ENCODE measurements around the gene SCGB1C1.

SCGB1C1 gene

DNA sequence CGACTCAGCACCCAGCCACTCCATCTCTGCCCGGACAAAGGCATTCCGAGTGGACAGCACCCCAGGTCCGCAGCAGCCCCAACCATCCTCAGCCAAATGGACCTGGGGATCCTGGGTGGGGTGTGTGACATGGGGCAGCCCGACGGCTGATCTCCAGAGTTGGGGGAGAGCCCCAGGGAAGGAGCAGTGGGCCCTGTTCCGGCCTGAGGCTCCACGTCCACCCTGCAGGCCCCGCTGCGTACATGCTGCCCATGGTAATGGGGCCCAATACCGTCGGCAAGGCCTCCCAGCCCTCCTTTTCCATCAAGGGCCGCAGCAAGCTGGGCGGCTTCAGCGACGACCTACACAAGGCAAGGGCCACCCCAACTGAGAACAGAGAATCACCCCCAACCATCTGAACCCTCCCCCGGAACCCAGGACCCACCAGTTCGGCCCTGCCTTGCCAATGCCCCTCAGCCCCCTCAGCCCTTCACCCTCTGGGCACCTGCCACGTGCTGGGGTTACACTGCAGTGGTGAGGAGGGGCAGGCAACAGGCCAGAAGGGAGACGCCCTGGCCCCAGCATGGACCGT lies 5.4 kb downstream of the SCGB1C1 start:
- peaks cover 5% of the 10 kb centered on the region for H3K36me3 ChIP-seq (ENCODE audit: insufficient read depth, low read length)
- H3K27me3 ChIP-seq (ENCODE audit: insufficient read depth, low read length) = no peaks in the 10 kb centered on the region
- TF ChIP-seq, protein P1, sequence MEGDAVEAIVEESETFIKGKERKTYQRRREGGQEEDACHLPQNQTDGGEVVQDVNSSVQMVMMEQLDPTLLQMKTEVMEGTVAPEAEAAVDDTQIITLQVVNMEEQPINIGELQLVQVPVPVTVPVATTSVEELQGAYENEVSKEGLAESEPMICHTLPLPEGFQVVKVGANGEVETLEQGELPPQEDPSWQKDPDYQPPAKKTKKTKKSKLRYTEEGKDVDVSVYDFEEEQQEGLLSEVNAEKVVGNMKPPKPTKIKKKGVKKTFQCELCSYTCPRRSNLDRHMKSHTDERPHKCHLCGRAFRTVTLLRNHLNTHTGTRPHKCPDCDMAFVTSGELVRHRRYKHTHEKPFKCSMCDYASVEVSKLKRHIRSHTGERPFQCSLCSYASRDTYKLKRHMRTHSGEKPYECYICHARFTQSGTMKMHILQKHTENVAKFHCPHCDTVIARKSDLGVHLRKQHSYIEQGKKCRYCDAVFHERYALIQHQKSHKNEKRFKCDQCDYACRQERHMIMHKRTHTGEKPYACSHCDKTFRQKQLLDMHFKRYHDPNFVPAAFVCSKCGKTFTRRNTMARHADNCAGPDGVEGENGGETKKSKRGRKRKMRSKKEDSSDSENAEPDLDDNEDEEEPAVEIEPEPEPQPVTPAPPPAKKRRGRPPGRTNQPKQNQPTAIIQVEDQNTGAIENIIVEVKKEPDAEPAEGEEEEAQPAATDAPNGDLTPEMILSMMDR (IDR thresholded peaks at IDR 0.05; ENCODE audit: low read length) = no peak
- TF ChIP-seq EZH2 (IDR thresholded peaks at IDR 0.05; ENCODE audit: borderline replicate concordance, low read length) = no peak
- no peaks in the 10 kb centered on the region for H3F3A ChIP-seq (ENCODE audit: insufficient read depth, low read length)
- no peaks in the 10 kb centered on the region for H3K9me2 ChIP-seq (ENCODE audit: low read depth, low read length)
- no peak overlapping the region for H3K4me2 ChIP-seq (ENCODE audit: low read length)
- no peak overlapping the region for H3K27ac ChIP-seq (ENCODE audit: low read depth, low read length, poor library complexity, severe bottlenecking)
- no peaks in the 10 kb centered on the region for H3K79me2 ChIP-seq (ENCODE audit: insufficient read depth, low read length)
- no peak overlapping the region for H3K9ac ChIP-seq (ENCODE audit: low read length)
- no peaks in the 10 kb centered on the region for H4K20me1 ChIP-seq (ENCODE audit: insufficient read depth, low read length)
- no peaks in the 10 kb centered on the region for H3K4me1 ChIP-seq (ENCODE audit: insufficient read depth, low read length, severe bottlenecking)
- no peak overlapping the region for H2AFZ ChIP-seq (ENCODE audit: low read length)
- H3K4me3 ChIP-seq (ENCODE audit: low read depth, low read length, poor library complexity, severe bottlenecking) = no peak overlapping the region
- no peaks in the 10 kb centered on the region for H3K9me3 ChIP-seq (ENCODE audit: low read length)

DNA sequence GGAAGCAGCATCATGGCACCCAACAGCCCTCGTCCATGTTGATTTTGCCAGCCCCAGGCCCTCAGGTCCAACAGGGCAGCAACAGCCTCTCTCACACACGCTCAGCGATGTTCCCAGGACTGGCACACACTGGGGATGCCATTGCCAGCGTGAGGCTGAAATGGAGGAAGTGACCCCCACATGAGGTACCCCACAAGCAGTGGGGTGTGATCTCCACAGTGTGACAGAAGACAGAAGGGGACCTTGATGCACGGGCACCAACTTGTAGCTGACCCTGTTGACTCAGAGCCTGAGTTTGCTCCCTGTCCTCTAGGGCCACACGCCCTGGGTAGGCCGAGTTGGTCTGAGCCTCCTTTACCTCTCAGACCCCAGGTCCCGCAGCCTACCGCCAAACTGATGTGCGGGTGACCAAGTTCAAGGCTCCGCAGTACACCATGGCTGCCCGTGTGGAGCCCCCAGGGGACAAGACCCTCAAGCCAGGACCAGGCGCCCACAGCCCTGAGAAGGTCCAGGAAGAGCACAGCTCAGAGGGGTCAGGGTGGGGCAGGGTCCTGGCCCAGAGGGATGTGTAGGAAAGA lies 6.2 kb downstream of the SCGB1C1 start:
- Histone ChIP-seq H3F3A (ENCODE audit: insufficient read depth, low read length) (no peaks in the 10 kb centered on the region), H3K4me3 (ENCODE audit: low read depth, low read length, poor library complexity, severe bottlenecking) (no peak overlapping the region), H3K9me2 (ENCODE audit: low read depth, low read length) (no peaks in the 10 kb centered on the region), H3K9ac (ENCODE audit: low read length) (no peak overlapping the region), H3K36me3 (ENCODE audit: insufficient read depth, low read length) (peaks cover 12% of the 10 kb centered on the region), H3K4me1 (ENCODE audit: insufficient read depth, low read length, severe bottlenecking) (no peaks in the 10 kb centered on the region), H3K9me3 (ENCODE audit: low read length) (no peaks in the 10 kb centered on the region), H3K27ac (ENCODE audit: low read depth, low read length, poor library complexity, severe bottlenecking) (no peak overlapping the region), H4K20me1 (ENCODE audit: insufficient read depth, low read length) (no peaks in the 10 kb centered on the region), H3K79me2 (ENCODE audit: insufficient read depth, low read length) (no peaks in the 10 kb centered on the region), H2AFZ (ENCODE audit: low read length) (no peak overlapping the region), H3K4me2 (ENCODE audit: low read length) (no peak overlapping the region), H3K27me3 (ENCODE audit: insufficient read depth, low read length) (no peaks in the 10 kb centered on the region)
- TF ChIP-seq EZH2 (IDR thresholded peaks at IDR 0.05; ENCODE audit: borderline replicate concordance, low read length) = no peak
- TF ChIP-seq, protein P1 (IDR thresholded peaks at IDR 0.05; ENCODE audit: low read length) = no peak

DNA sequence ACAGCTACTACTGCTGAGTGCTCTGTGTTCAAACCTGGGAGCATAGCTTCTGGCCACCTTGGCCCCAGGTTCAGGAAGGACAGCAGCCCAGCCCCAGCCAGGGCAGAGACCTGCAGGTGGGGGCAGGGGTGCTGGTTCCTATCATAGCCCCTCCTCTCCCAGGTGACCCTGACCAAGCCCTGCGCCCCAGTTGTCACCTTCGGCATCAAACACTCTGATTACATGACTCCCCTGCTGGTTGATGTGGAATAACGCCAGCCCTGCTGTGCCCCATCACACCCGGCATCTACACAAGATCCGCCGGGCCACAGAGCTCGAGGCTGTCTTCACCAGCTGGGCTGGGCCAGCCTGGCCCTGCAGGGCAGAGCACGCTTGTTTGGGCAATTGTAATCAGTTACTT lies 6.9 kb downstream of the SCGB1C1 start:
- Histone ChIP-seq H3K9ac (ENCODE audit: low read length) (no peak overlapping the region), H3F3A (ENCODE audit: insufficient read depth, low read length) (no peaks in the 10 kb centered on the region), H3K4me2 (ENCODE audit: low read length) (no peak overlapping the region), H3K9me2 (ENCODE audit: low read depth, low read length) (no peaks in the 10 kb centered on the region), H3K27ac (ENCODE audit: low read depth, low read length, poor library complexity, severe bottlenecking) (no peak overlapping the region), H3K4me3 (ENCODE audit: low read depth, low read length, poor library complexity, severe bottlenecking) (no peak overlapping the region), H4K20me1 (ENCODE audit: insufficient read depth, low read length) (no peaks in the 10 kb centered on the region), H2AFZ (ENCODE audit: low read length) (no peak overlapping the region), H3K9me3 (ENCODE audit: low read length) (no peaks in the 10 kb centered on the region), H3K79me2 (ENCODE audit: insufficient read depth, low read length) (no peaks in the 10 kb centered on the region), H3K27me3 (ENCODE audit: insufficient read depth, low read length) (no peaks in the 10 kb centered on the region), H3K4me1 (ENCODE audit: insufficient read depth, low read length, severe bottlenecking) (no peaks in the 10 kb centered on the region), H3K36me3 (ENCODE audit: insufficient read depth, low read length) (peaks cover 19% of the 10 kb centered on the region)
- no peak for TF ChIP-seq EZH2 (IDR thresholded peaks at IDR 0.05; ENCODE audit: borderline replicate concordance, low read length)
- TF ChIP-seq, protein P1 (IDR thresholded peaks at IDR 0.05; ENCODE audit: low read length) = no peak

Measured in OCI-LY1 (cell line).